Right lobe of liver (tissue), 4 donors: ENCODE measurements around the gene ZNF558.

ENCODE experiments used
- POLR2A ChIP-seq: fragments of 450-650 bp; IDR thresholded peaks from one replicate; pipeline ENCODE4 v1.6.1; 2017; ENCODE audit warnings: antibody characterized with exemption, mild to moderate bottlenecking
- TF ChIP-seq, protein P1 (sequence below), 4 donors: fragments of 200-600 bp in 3 of 4; fragments of 450-650 bp in 1 of 4; IDR thresholded peaks; one replicate each; pipeline versions ENCODE4 v1.5.1 to v1.8.0; 2016 to 2022; ENCODE audit warnings: antibody characterized with exemption in 4 of 4, mild to moderate bottlenecking in 2 of 4
- donor health status: DM: no; HTN: no; CAD: no.
- donor health status: DM: no; HTN: no; CAD: no.
- donor health status: DM: no; HTN: yes; CAD: no.

DNA sequence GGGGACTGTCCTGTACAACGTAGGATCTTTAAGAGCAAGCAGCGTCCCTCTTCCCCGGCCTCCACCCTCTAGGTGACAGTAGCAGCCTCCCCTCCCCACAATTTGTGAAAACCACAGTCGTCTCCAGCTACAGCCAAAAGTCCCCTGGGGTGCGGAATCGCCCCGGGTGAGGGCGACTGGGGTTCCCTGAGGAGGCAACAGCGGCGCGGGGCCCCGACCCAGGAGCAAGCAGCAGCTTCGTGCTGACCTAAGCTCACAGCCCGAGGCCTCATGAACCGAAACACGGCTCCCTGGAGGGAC lies 322 bp downstream of the ZNF558 start:
- TF ChIP-seq POLR2A, result no peak
- TF ChIP-seq, protein P1, sequence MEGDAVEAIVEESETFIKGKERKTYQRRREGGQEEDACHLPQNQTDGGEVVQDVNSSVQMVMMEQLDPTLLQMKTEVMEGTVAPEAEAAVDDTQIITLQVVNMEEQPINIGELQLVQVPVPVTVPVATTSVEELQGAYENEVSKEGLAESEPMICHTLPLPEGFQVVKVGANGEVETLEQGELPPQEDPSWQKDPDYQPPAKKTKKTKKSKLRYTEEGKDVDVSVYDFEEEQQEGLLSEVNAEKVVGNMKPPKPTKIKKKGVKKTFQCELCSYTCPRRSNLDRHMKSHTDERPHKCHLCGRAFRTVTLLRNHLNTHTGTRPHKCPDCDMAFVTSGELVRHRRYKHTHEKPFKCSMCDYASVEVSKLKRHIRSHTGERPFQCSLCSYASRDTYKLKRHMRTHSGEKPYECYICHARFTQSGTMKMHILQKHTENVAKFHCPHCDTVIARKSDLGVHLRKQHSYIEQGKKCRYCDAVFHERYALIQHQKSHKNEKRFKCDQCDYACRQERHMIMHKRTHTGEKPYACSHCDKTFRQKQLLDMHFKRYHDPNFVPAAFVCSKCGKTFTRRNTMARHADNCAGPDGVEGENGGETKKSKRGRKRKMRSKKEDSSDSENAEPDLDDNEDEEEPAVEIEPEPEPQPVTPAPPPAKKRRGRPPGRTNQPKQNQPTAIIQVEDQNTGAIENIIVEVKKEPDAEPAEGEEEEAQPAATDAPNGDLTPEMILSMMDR (IDR thresholded peaks at IDR 0.05), result no peak
